ENCODE results near the gene ASPG. TPM values are rescaled to one million over a fixed set of nuclear protein-coding genes. Genes with fewer than 3 reads are reported as not detected.

Gene ASPG
- total and polyA plus RNA-seq, 4 donors = 0.13 to 2.2 (median 0.92) TPM

- Histone ChIP-seq H3K4me3 (ENCODE audit: low read length in 2 of 2) (no peak overlapping the region), H3K4me1 (ENCODE audit: control insufficient read depth in 1 of 2, insufficient read depth in 2 of 2, low read length in 2 of 2) (no peaks in the 10 kb centered on the region), H3K27ac (ENCODE audit: low read depth in 1 of 2, low read length in 2 of 2) (no peak overlapping the region), H3K27me3 (ENCODE audit: control insufficient read depth in 1 of 2, insufficient read depth in 2 of 2, low read length in 1 of 2) (no peaks in the 10 kb centered on the region), H3K9me3 (ENCODE audit: control insufficient read depth, low read length) (no peaks in the 10 kb centered on the region), H3K36me3 (ENCODE audit: control insufficient read depth in 1 of 2, insufficient read depth in 2 of 2, low read length in 1 of 2) (no peaks in the 10 kb centered on the region)
- intact Hi-C loops (cut with DNase I) = no loop called here
- WGBS, 2 donors = 79 to 85% methylated on average over 21 of the region's 21 CpGs
- ATAC-seq (ENCODE audit: low FRiP score) (no peak), DNase-seq (no peak)
Measured at GRCh38 chr14:104163541-104163940, 78.0 kb downstream of the ASPG start.

- ATAC-seq (ENCODE audit: low FRiP score) = no peak
- WGBS, 2 donors = 79 to 81% methylated on average over 22 to 23 of the region's 23 CpGs
- no peak overlapping the region for H3K4me3 ChIP-seq (ENCODE audit: low read length in 2 of 2)
- H3K4me1 ChIP-seq (ENCODE audit: control insufficient read depth in 1 of 2, insufficient read depth in 2 of 2, low read length in 2 of 2) = no peaks in the 10 kb centered on the region
- no peak overlapping the region for H3K27ac ChIP-seq (ENCODE audit: low read depth in 1 of 2, low read length in 2 of 2)
- H3K36me3 ChIP-seq (ENCODE audit: control insufficient read depth in 1 of 2, insufficient read depth in 2 of 2, low read length in 1 of 2) = no peaks in the 10 kb centered on the region
- intact Hi-C loops (cut with DNase I) = no loop called here
- no peak for DNase-seq
- no peaks in the 10 kb centered on the region for H3K9me3 ChIP-seq (ENCODE audit: control insufficient read depth, low read length)
- H3K27me3 ChIP-seq (ENCODE audit: control insufficient read depth in 1 of 2, insufficient read depth in 2 of 2, low read length in 1 of 2) = no peaks in the 10 kb centered on the region
Measured at GRCh38 chr14:104164041-104164440, 78.5 kb downstream of the ASPG start.

- intact Hi-C loops (cut with DNase I) = no loop called here
- no peaks in the 10 kb centered on the region for H3K9me3 ChIP-seq (ENCODE audit: control insufficient read depth, low read length)
- DNase-seq (no peak), ATAC-seq (ENCODE audit: low FRiP score) (no peak)
- H3K27ac ChIP-seq (ENCODE audit: low read depth in 1 of 2, low read length in 2 of 2) = no peak overlapping the region
- H3K27me3 ChIP-seq (ENCODE audit: control insufficient read depth in 1 of 2, insufficient read depth in 2 of 2, low read length in 1 of 2) = no peaks in the 10 kb centered on the region
- no peaks in the 10 kb centered on the region for H3K4me1 ChIP-seq (ENCODE audit: control insufficient read depth in 1 of 2, insufficient read depth in 2 of 2, low read length in 2 of 2)
- no peaks in the 10 kb centered on the region for H3K36me3 ChIP-seq (ENCODE audit: control insufficient read depth in 1 of 2, insufficient read depth in 2 of 2, low read length in 1 of 2)
- WGBS, 2 donors = 77 to 95% methylated on average over 6 to 9 of the region's 9 CpGs
- no peak overlapping the region for H3K4me3 ChIP-seq (ENCODE audit: low read length in 2 of 2)
Measured at GRCh38 chr14:104164512-104164911, 79.0 kb downstream of the ASPG start.

Small RNAs within 50 kb of the gene (microRNA-seq; reads per million reads assigned to microRNA genes)
- gene MIR203A (0 reads per million in 2 donors), gene MIR203B (0 reads per million in 2 donors)

Other genes with a start within 250 kb of the ASPG start
- gene PPP1R13B, start 238.1 kb upstream of the ASPG start, total RNA-seq = 10 to 100 TPM; 24.8 to 44.0 TPM
- gene PPP1R13B, start 238.1 kb upstream of the ASPG start, polyA plus RNA-seq = 1 to 10 TPM; 2.3 to 6.9 TPM
- gene TDRD9, start 157.2 kb upstream of the ASPG start, total RNA-seq = 1 to 10 TPM; 1.7 to 2.7 TPM
- 1 to 10 TPM; 1.1 to 2.3 TPM for gene TDRD9, start 157.2 kb upstream of the ASPG start, polyA plus RNA-seq
- gene RD3L, start 143.2 kb upstream of the ASPG start, total RNA-seq = not detected
- not detected for gene RD3L, start 143.2 kb upstream of the ASPG start, polyA plus RNA-seq
- 1 to 10 TPM; 4.6 to 8.3 TPM for gene KIF26A, start 52.9 kb downstream of the ASPG start, total RNA-seq
- 1 to 10 TPM in 1 of 2 donors, under 1 TPM in 1; 0.13 to 1.9 TPM for gene KIF26A, start 52.9 kb downstream of the ASPG start, polyA plus RNA-seq

Measured in aorta (tissue), 5 donors.